Nephron (organoid): ENCODE measurements around the gene YIF1B.
"Not testable (repeated sequence)": the region's sequence is repeated elsewhere in the genome, so short reads cannot be mapped to it uniquely, and the experiment has no call there.

Experiments
- H3K27ac Mint-ChIP-seq, 3 experiments: 2 replicates each; pipeline ENCODE4 v1.8.0; 2020; ENCODE audit warnings: mixed read lengths in 3 of 3, mild to moderate bottlenecking in 2 of 3, moderate library complexity in 1 of 3
- H3K27me3 Mint-ChIP-seq: 2 replicates; pipeline ENCODE4 v1.8.0; 2021; ENCODE audit warnings: low read depth, mild to moderate bottlenecking, moderate library complexity, mixed read lengths
- H3K36me3 Mint-ChIP-seq: 2 replicates; pipeline ENCODE4 v1.8.0; 2020; ENCODE audit warnings: low read depth, mixed read lengths
- H3K4me1 Mint-ChIP-seq: 2 replicates; pipeline ENCODE4 v1.8.0; 2020; ENCODE audit warnings: mixed read lengths
- H3K4me3 Mint-ChIP-seq, 3 experiments: 2 replicates each; pipeline ENCODE4 v1.8.0; 2020; ENCODE audit warnings: mild to moderate bottlenecking in 3 of 3, mixed read lengths in 3 of 3, moderate library complexity in 2 of 3
- H3K9me3 Mint-ChIP-seq: 2 replicates; pipeline ENCODE4 v1.8.0; 2020; ENCODE audit warnings: mixed read lengths
- CTCF ChIP-seq, 3 experiments: fragments of 200-600 bp; sonication (generic); IDR thresholded peaks; one replicate each; pipeline ENCODE4 v1.5.0; 2021; ENCODE audit warnings: antibody characterized with exemption in 3 of 3; ENCODE audit not compliant: unreplicated experiment in 3 of 3

Gene YIF1B, protein sequence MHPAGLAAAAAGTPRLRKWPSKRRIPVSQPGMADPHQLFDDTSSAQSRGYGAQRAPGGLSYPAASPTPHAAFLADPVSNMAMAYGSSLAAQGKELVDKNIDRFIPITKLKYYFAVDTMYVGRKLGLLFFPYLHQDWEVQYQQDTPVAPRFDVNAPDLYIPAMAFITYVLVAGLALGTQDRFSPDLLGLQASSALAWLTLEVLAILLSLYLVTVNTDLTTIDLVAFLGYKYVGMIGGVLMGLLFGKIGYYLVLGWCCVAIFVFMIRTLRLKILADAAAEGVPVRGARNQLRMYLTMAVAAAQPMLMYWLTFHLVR

DNA sequence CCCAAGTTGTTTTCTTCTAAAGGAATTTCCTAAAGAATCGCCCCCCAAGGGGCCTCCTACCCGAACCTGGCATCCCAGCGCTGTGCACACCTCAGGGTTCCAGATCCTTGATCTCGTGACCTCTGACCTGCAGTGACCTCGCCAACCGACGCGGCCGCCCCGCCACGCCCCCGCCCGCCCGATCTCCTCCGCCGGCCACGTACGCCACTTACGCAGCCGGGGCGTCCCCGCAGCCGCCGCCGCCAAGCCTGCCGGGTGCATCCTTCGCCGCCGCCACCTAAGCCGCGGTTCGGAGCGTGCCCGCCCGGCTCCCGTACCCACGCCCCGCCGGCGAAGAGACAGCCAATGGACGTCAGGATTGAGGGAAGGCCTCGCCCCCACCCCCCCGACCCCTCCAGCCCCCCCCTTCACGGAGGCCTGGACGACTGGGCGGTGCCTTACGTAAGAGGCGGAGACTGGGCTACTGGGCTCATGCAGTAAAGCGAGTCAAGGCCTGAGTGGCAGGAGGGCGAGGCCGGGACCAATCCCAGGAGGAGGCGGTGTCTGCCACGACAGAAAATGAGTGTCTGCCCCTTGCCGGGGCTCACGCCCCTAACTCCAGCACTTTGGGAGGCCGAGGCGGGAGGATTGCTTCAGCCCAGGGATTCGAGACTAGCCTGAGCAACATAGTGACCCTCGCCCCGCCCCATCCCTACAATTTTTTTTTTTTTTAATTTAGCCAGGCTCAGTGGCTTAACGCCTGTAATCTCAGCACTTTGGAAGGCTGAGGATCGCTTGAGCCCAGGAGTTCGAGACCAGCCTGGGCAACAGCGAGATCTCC is at the start of gene YIF1B:
Gene YIF1B (minus strand): TSS at position 291 of the 820 bp plus-strand sequence. CDS start 30 bp downstream, at position 261.
- Mint-ChIP-seq H3K36me3 (peaks cover under 1% of the 10 kb centered on the region), H3K9me3 (no peaks in the 10 kb centered on the region), H3K27me3 (peaks cover 34% of the 10 kb centered on the region), H3K27ac (peak within 1 kb of the TSS; percentile 74 to 95 (median 87)), H3K4me3 (peak within 1 kb of the TSS; percentile 85 to 92 (median 90)), H3K4me1 (no peaks in the 10 kb centered on the region)
- no peak for TF ChIP-seq CTCF (IDR thresholded peaks at IDR 0.05; ENCODE audit: unreplicated experiment in 3 of 3)

GRCh38 chr19:38362946-38363688 is 47.4 kb upstream of the YIF1B start:
- not testable (repeated sequence) for H3K9me3 Mint-ChIP-seq, H3K27ac Mint-ChIP-seq, H3K36me3 Mint-ChIP-seq, H3K4me1 Mint-ChIP-seq
- Mint-ChIP-seq H3K27me3 (peaks cover 61% of the 10 kb centered on the region), H3K4me3 (peak overlapping the region; percentile 66 to 86 (median 70))

DNA sequence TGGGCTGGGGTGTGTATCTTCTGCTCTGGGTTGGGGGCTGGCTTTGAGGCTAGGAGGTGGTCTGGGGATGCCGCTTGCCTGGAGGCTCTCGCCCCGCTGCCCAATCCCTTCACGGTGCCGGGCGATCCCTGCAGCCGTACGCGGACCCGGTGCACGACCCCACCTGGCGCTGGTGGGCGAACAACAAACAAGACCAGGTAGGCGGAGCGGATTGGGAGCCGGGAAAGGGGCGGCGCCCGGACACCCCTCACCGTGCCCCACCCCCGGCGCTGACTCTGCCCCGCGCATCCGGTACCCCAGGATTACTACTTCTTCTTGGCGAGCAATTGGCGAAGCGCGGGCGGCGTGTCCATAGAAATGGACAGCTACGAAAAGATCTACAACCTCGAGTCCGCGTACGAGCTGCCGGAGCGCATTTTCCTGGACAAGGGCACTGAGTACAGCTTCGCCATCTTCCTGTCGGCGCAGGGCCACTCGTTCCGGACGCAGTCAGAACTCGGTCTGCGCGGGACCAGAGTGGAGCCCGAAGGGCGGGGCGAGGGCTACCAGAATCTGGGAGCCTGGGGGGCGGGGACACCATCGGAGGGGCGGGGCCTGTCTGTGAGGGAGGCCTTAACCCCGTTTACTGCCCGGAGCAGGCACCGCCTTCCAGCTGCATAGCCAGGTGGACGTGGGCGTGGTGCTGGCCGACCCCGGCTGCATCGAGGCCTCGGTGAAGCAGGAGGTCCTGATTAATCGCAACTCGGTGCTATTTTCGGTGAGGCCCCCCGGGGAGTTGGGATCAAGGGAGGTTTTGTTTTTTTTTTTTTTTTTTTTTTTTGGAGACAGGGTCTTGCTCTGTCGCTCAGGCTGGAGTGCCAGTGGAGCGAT is 46.6 kb upstream of the YIF1B start:
- TF ChIP-seq CTCF (IDR thresholded peaks at IDR 0.05; ENCODE audit: unreplicated experiment in 3 of 3) = no peak
- H3K27me3 Mint-ChIP-seq = peaks cover 66% of the 10 kb centered on the region
- no peaks in the 10 kb centered on the region for H3K4me1 Mint-ChIP-seq
- peak overlapping the region; percentile 85 to 86 (median 85) for H3K4me3 Mint-ChIP-seq
- no peaks in the 10 kb centered on the region for H3K36me3 Mint-ChIP-seq
- no peak overlapping the region for H3K27ac Mint-ChIP-seq
- no peaks in the 10 kb centered on the region for H3K9me3 Mint-ChIP-seq

- Mint-ChIP-seq H3K4me3 (peak overlapping the region; percentile 85 to 86 (median 85)), H3K27ac (no peak overlapping the region), H3K27me3 (peaks cover 70% of the 10 kb centered on the region), H3K9me3 (no peaks in the 10 kb centered on the region), H3K4me1 (no peaks in the 10 kb centered on the region), H3K36me3 (no peaks in the 10 kb centered on the region)
- peak in 2 of 3 experiments; percentile 15 to 42 for TF ChIP-seq CTCF (IDR thresholded peaks at IDR 0.05; ENCODE audit: unreplicated experiment in 3 of 3)
These were observed 45.9 kb upstream of the YIF1B start for GRCh38 chr19:38361633-38362075.

GRCh38 chr19:38360839-38361631 is 45.3 kb upstream of the YIF1B start:
- Mint-ChIP-seq H3K4me3 (peak overlapping the region; percentile 85 to 86 (median 85)), H3K36me3 (no peaks in the 10 kb centered on the region), H3K4me1 (no peaks in the 10 kb centered on the region), H3K27ac (no peak overlapping the region), H3K27me3 (peaks cover 76% of the 10 kb centered on the region), H3K9me3 (no peaks in the 10 kb centered on the region)
- TF ChIP-seq CTCF (IDR thresholded peaks at IDR 0.05; ENCODE audit: unreplicated experiment in 3 of 3) = no peak
